ENCODE measurements around the gene PCDH1.

PCDH1 gene

GRCh38 chr5:141880961-141881801 lies 3.0 kb upstream of the PCDH1 start:
- DNase-seq (ENCODE audit: low read depth), result no peak
- no peak overlapping the region for H3K4me3 ChIP-seq (ENCODE audit: low read depth, low read length)
- TF ChIP-seq MAX (IDR thresholded peaks at IDR 0.05; ENCODE audit: low read depth, low read length) (no peak), CTCF (IDR thresholded peaks at IDR 0.05; ENCODE audit: low read depth, low read length) (no peak), POLR2A (IDR thresholded peaks at IDR 0.05; ENCODE audit: extremely low read depth, insufficient read length) (no peak), MYC (IDR thresholded peaks at IDR 0.05; ENCODE audit: low read depth, low read length) (no peak)

GRCh38 chr5:141879941-141880738 lies 1.9 kb upstream of the PCDH1 start:
- no peak for DNase-seq (ENCODE audit: low read depth)
- H3K4me3 ChIP-seq (ENCODE audit: low read depth, low read length), result no peak overlapping the region
- TF ChIP-seq POLR2A (IDR thresholded peaks at IDR 0.05; ENCODE audit: extremely low read depth, insufficient read length), result no peak
- TF ChIP-seq MYC (IDR thresholded peaks at IDR 0.05; ENCODE audit: low read depth, low read length), result no peak
- no peak for TF ChIP-seq MAX (IDR thresholded peaks at IDR 0.05; ENCODE audit: low read depth, low read length)
- TF ChIP-seq CTCF (IDR thresholded peaks at IDR 0.05; ENCODE audit: low read depth, low read length), result no peak

- DNase-seq (ENCODE audit: low read depth), result no peak
- TF ChIP-seq CTCF (IDR thresholded peaks at IDR 0.05; ENCODE audit: low read depth, low read length) (no peak), MYC (IDR thresholded peaks at IDR 0.05; ENCODE audit: low read depth, low read length) (no peak), MAX (IDR thresholded peaks at IDR 0.05; ENCODE audit: low read depth, low read length) (no peak), POLR2A (IDR thresholded peaks at IDR 0.05; ENCODE audit: extremely low read depth, insufficient read length) (no peak)
- no peak overlapping the region for H3K4me3 ChIP-seq (ENCODE audit: low read depth, low read length)
Measured at GRCh38 chr5:141879426-141879759, 1.2 kb upstream of the PCDH1 start.

GRCh38 chr5:141878711-141879425 lies 658 bp upstream of the PCDH1 start:
- TF ChIP-seq MAX (IDR thresholded peaks at IDR 0.05; ENCODE audit: low read depth, low read length) (no peak), CTCF (IDR thresholded peaks at IDR 0.05; ENCODE audit: low read depth, low read length) (peak; percentile 93)
- peak; percentile 84 for DNase-seq (ENCODE audit: low read depth)
- no peak overlapping the region for H3K4me3 ChIP-seq (ENCODE audit: low read depth, low read length)

GRCh38 chr5:141877356-141878185 lies 639 bp downstream of the PCDH1 start:
- H3K4me3 ChIP-seq (ENCODE audit: low read depth, low read length), result no peak overlapping the region
- peak; percentile 25 for DNase-seq (ENCODE audit: low read depth)
- TF ChIP-seq MYC (IDR thresholded peaks at IDR 0.05; ENCODE audit: low read depth, low read length) (no peak), CTCF (IDR thresholded peaks at IDR 0.05; ENCODE audit: low read depth, low read length) (no peak), MAX (IDR thresholded peaks at IDR 0.05; ENCODE audit: low read depth, low read length) (no peak), POLR2A (IDR thresholded peaks at IDR 0.05; ENCODE audit: extremely low read depth, insufficient read length) (no peak)
